Spleen (tissue), 7 donors: ENCODE data around the gene ADAMTSL1.

Experiments
- POLR2A ChIP-seq, 3 donors: fragments of 450-650 bp; IDR thresholded peaks; one replicate each; pipeline ENCODE4 v1.5.1; 2017; ENCODE audit warnings: antibody characterized with exemption in 3 of 3, mild to moderate bottlenecking in 1 of 3
- POLR2AphosphoS5 ChIP-seq, 3 donors: sonication (generic); formaldehyde crosslinking; IDR thresholded peaks; one replicate each; pipeline ENCODE4 v1.5.1; 2017; ENCODE audit warnings: antibody characterized with exemption in 3 of 3
- TF ChIP-seq, protein P1 (sequence below), 11 experiments: fragments of 200-600 bp in 7 of 11; fragments of 450-650 bp in 4 of 11; sonication (generic) in 4 of 11; IDR thresholded peaks in 8 of 11; conservative IDR thresholded peaks in 3 of 11; 1 replicate in 7 of 11; 2 replicates in 4 of 11; pipeline versions ENCODE4 v1.4.0 to v1.8.0; 2016 to 2021; ENCODE audit warnings: antibody characterized with exemption in 11 of 11, inconsistent platforms in 4 of 11, mild to moderate bottlenecking in 1 of 11
- donor health status: DM: no; HTN: no; CAD: no; lungs with moderate emphysema.
- donor health status: DM: no; HTN: no; CAD: no.
- donor health status: DM: no; HTN: no; CAD: no.

DNA sequence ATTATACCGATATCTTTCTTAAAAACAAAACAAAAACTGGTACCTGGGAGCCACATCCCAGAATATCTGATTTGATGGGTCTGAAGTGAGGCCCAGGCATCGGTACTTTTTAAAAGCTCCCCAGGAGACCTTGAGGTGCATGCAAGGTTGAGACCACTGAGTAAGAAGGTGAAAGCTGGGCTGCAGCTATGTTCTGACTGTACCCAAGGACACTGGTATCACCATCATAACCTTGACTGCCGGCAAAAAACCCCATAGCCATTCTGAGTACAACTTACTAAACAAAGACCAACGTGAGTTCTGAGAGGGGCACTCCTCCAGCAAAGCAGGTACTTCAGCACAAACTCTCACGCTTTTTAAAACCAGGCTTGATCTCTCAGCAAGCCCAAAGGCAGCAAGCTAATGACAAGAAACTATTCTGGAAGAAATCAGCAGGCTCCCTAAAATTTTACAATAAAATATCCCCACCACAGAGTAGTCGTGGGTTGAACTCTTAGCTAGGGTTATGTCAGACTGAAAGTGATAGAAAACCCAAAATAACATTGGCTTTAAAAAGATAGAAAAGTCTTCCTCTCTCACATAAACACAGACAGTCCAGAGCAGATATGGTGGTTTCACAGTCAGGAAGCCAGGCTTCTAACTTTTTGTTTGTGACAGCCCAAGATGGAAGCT, 295.1 kb downstream of the ADAMTSL1 start:
- TF ChIP-seq, protein P1, sequence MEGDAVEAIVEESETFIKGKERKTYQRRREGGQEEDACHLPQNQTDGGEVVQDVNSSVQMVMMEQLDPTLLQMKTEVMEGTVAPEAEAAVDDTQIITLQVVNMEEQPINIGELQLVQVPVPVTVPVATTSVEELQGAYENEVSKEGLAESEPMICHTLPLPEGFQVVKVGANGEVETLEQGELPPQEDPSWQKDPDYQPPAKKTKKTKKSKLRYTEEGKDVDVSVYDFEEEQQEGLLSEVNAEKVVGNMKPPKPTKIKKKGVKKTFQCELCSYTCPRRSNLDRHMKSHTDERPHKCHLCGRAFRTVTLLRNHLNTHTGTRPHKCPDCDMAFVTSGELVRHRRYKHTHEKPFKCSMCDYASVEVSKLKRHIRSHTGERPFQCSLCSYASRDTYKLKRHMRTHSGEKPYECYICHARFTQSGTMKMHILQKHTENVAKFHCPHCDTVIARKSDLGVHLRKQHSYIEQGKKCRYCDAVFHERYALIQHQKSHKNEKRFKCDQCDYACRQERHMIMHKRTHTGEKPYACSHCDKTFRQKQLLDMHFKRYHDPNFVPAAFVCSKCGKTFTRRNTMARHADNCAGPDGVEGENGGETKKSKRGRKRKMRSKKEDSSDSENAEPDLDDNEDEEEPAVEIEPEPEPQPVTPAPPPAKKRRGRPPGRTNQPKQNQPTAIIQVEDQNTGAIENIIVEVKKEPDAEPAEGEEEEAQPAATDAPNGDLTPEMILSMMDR (IDR thresholded peaks at IDR 0.05 in 8 of 11, conservative IDR thresholded peaks at IDR 0.05 in 3 of 11): no peak
- no peak for TF ChIP-seq POLR2A (IDR thresholded peaks at IDR 0.05)
- no peak for TF ChIP-seq POLR2AphosphoS5 (IDR thresholded peaks at IDR 0.05)
